ENCODE data around the gene MLLT1.
A peak's percentile ranks its signal among the peaks of the same experiment; 100 is the strongest.
"Not testable (repeated sequence)": the region's sequence is repeated elsewhere in the genome, so short reads cannot be mapped to it uniquely, and the experiment has no call there.

Gene MLLT1

GRCh38 chr19:6279931-6280591 is at the start of gene MLLT1:
Gene MLLT1, minus strand, starts transcription at chr19:6279975. Its CDS starts 191 bp downstream, at chr19:6279784.
- H3K36me3 ChIP-seq (ENCODE audit: control insufficient read depth, insufficient read depth, low read length): peaks cover 5% of the 10 kb centered on the region; the same call in 1 of the 2 replicates
- H3K9me3 ChIP-seq (ENCODE audit: control insufficient read depth, insufficient read depth, low read length): peaks cover 5% of the 10 kb centered on the region
- peaks cover 14% of the 10 kb centered on the region for H3K4me1 ChIP-seq (ENCODE audit: control insufficient read depth, insufficient read depth, low read length)
- H3K4me3 ChIP-seq (ENCODE audit: low read depth, low read length): peak within 1 kb of the TSS; percentile 78
- no peaks in the 10 kb centered on the region for H3K27me3 ChIP-seq (ENCODE audit: control insufficient read depth, insufficient read depth, low read length)
- no peak within 1 kb of the TSS for H3K27ac ChIP-seq (ENCODE audit: low read depth, low read length)
- H3K9ac ChIP-seq (ENCODE audit: low read depth, low read length): peak within 1 kb of the TSS; percentile 39

GRCh38 chr19:6326815-6327214 is 47.0 kb upstream of the MLLT1 start:
- no peaks in the 10 kb centered on the region for H3K4me1 ChIP-seq (ENCODE audit: control insufficient read depth, insufficient read depth, low read length)
- no peak overlapping the region for H3K4me3 ChIP-seq (ENCODE audit: low read depth, low read length)
- no peaks in the 10 kb centered on the region for H3K36me3 ChIP-seq (ENCODE audit: control insufficient read depth, insufficient read depth, low read length)
- no peak overlapping the region for H3K27ac ChIP-seq (ENCODE audit: low read depth, low read length)
- H3K9ac ChIP-seq (ENCODE audit: low read depth, low read length): no peak overlapping the region
- peaks cover 16% of the 10 kb centered on the region for H3K9me3 ChIP-seq (ENCODE audit: control insufficient read depth, insufficient read depth, low read length)
- no peaks in the 10 kb centered on the region for H3K27me3 ChIP-seq (ENCODE audit: control insufficient read depth, insufficient read depth, low read length)

- no peak overlapping the region for H3K27ac ChIP-seq (ENCODE audit: low read depth, low read length)
- H3K36me3 ChIP-seq (ENCODE audit: control insufficient read depth, insufficient read depth, low read length): no peaks in the 10 kb centered on the region
- H3K9me3 ChIP-seq (ENCODE audit: control insufficient read depth, insufficient read depth, low read length): peaks cover 21% of the 10 kb centered on the region
- no peaks in the 10 kb centered on the region for H3K27me3 ChIP-seq (ENCODE audit: control insufficient read depth, insufficient read depth, low read length)
- H3K4me3 ChIP-seq (ENCODE audit: low read depth, low read length): no peak overlapping the region
- no peaks in the 10 kb centered on the region for H3K4me1 ChIP-seq (ENCODE audit: control insufficient read depth, insufficient read depth, low read length)
- H3K9ac ChIP-seq (ENCODE audit: low read depth, low read length): no peak overlapping the region
Measured at GRCh38 chr19:6325614-6326013, 45.8 kb upstream of the MLLT1 start.

- Histone ChIP-seq H3K9me3 (ENCODE audit: control insufficient read depth, insufficient read depth, low read length) (peaks cover 28% of the 10 kb centered on the region), H3K36me3 (ENCODE audit: control insufficient read depth, insufficient read depth, low read length) (no peaks in the 10 kb centered on the region), H3K27me3 (ENCODE audit: control insufficient read depth, insufficient read depth, low read length) (no peaks in the 10 kb centered on the region)
Measured at GRCh38 chr19:6324757-6325156, 45.0 kb upstream of the MLLT1 start.

GRCh38 chr19:6322284-6322683 is 42.5 kb upstream of the MLLT1 start:
- Histone ChIP-seq H3K27ac (ENCODE audit: low read depth, low read length) (no peak overlapping the region), H3K36me3 (ENCODE audit: control insufficient read depth, insufficient read depth, low read length) (no peaks in the 10 kb centered on the region), H3K9me3 (ENCODE audit: control insufficient read depth, insufficient read depth, low read length) (peaks cover 41% of the 10 kb centered on the region), H3K4me3 (ENCODE audit: low read depth, low read length) (no peak overlapping the region), H3K27me3 (ENCODE audit: control insufficient read depth, insufficient read depth, low read length) (no peaks in the 10 kb centered on the region), H3K9ac (ENCODE audit: low read depth, low read length) (no peak overlapping the region), H3K4me1 (ENCODE audit: control insufficient read depth, insufficient read depth, low read length) (no peaks in the 10 kb centered on the region)

More at GRCh38 chr19:6324757-6325156, 45.0 kb upstream of the MLLT1 start:
- Histone ChIP-seq H3K4me1 (ENCODE audit: control insufficient read depth, insufficient read depth, low read length) (no peaks in the 10 kb centered on the region), H3K27ac (ENCODE audit: low read depth, low read length) (no peak overlapping the region), H3K4me3 (ENCODE audit: low read depth, low read length) (no peak overlapping the region), H3K9ac (ENCODE audit: low read depth, low read length) (no peak overlapping the region)

GRCh38 chr19:6319376-6319775 is 39.6 kb upstream of the MLLT1 start:
- no peaks in the 10 kb centered on the region for H3K4me1 ChIP-seq (ENCODE audit: control insufficient read depth, insufficient read depth, low read length)
- H3K36me3 ChIP-seq (ENCODE audit: control insufficient read depth, insufficient read depth, low read length): no peaks in the 10 kb centered on the region
- no peak overlapping the region for H3K9ac ChIP-seq (ENCODE audit: low read depth, low read length)
- no peak overlapping the region for H3K27ac ChIP-seq (ENCODE audit: low read depth, low read length)
- peaks cover 43% of the 10 kb centered on the region for H3K9me3 ChIP-seq (ENCODE audit: control insufficient read depth, insufficient read depth, low read length)
- no peaks in the 10 kb centered on the region for H3K27me3 ChIP-seq (ENCODE audit: control insufficient read depth, insufficient read depth, low read length)
- no peak overlapping the region for H3K4me3 ChIP-seq (ENCODE audit: low read depth, low read length)

- no peaks in the 10 kb centered on the region for H3K4me1 ChIP-seq (ENCODE audit: control insufficient read depth, insufficient read depth, low read length)
Measured at GRCh38 chr19:6318772-6319171, 39.0 kb upstream of the MLLT1 start.

GRCh38 chr19:6315646-6316045 is 35.9 kb upstream of the MLLT1 start:
- H3K9me3 ChIP-seq (ENCODE audit: control insufficient read depth, insufficient read depth, low read length): peaks cover 44% of the 10 kb centered on the region
- not testable (repeated sequence) for H3K36me3 ChIP-seq (ENCODE audit: control insufficient read depth, insufficient read depth, low read length); H3K4me3 ChIP-seq (ENCODE audit: low read depth, low read length); H3K9ac ChIP-seq (ENCODE audit: low read depth, low read length); H3K27me3 ChIP-seq (ENCODE audit: control insufficient read depth, insufficient read depth, low read length); H3K27ac ChIP-seq (ENCODE audit: low read depth, low read length); H3K4me1 ChIP-seq (ENCODE audit: control insufficient read depth, insufficient read depth, low read length)

More at GRCh38 chr19:6318772-6319171, 39.0 kb upstream of the MLLT1 start:
- Histone ChIP-seq H3K4me3 (ENCODE audit: low read depth, low read length) (no peak overlapping the region), H3K27me3 (ENCODE audit: control insufficient read depth, insufficient read depth, low read length) (no peaks in the 10 kb centered on the region), H3K9ac (ENCODE audit: low read depth, low read length) (no peak overlapping the region), H3K9me3 (ENCODE audit: control insufficient read depth, insufficient read depth, low read length) (peaks cover 43% of the 10 kb centered on the region), H3K36me3 (ENCODE audit: control insufficient read depth, insufficient read depth, low read length) (no peaks in the 10 kb centered on the region), H3K27ac (ENCODE audit: low read depth, low read length) (no peak overlapping the region)

GRCh38 chr19:6313398-6313969 is 33.7 kb upstream of the MLLT1 start:
- H3K9ac ChIP-seq (ENCODE audit: low read depth, low read length): no peak overlapping the region
- no peak overlapping the region for H3K27ac ChIP-seq (ENCODE audit: low read depth, low read length)
- no peaks in the 10 kb centered on the region for H3K4me1 ChIP-seq (ENCODE audit: control insufficient read depth, insufficient read depth, low read length)
- peaks cover 41% of the 10 kb centered on the region for H3K9me3 ChIP-seq (ENCODE audit: control insufficient read depth, insufficient read depth, low read length)
- H3K36me3 ChIP-seq (ENCODE audit: control insufficient read depth, insufficient read depth, low read length): no peaks in the 10 kb centered on the region
- H3K4me3 ChIP-seq (ENCODE audit: low read depth, low read length): no peak overlapping the region
- H3K27me3 ChIP-seq (ENCODE audit: control insufficient read depth, insufficient read depth, low read length): no peaks in the 10 kb centered on the region

- Histone ChIP-seq H3K4me1 (ENCODE audit: control insufficient read depth, insufficient read depth, low read length) (no peaks in the 10 kb centered on the region), H3K4me3 (ENCODE audit: low read depth, low read length) (no peak overlapping the region), H3K27ac (ENCODE audit: low read depth, low read length) (no peak overlapping the region), H3K27me3 (ENCODE audit: control insufficient read depth, insufficient read depth, low read length) (no peaks in the 10 kb centered on the region), H3K9ac (ENCODE audit: low read depth, low read length) (no peak overlapping the region), H3K36me3 (ENCODE audit: control insufficient read depth, insufficient read depth, low read length) (no peaks in the 10 kb centered on the region), H3K9me3 (ENCODE audit: control insufficient read depth, insufficient read depth, low read length) (peaks cover 37% of the 10 kb centered on the region)
Measured at GRCh38 chr19:6312018-6312417, 32.2 kb upstream of the MLLT1 start.

GRCh38 chr19:6298413-6298812 is 18.6 kb upstream of the MLLT1 start:
- Histone ChIP-seq H3K27ac (ENCODE audit: low read depth, low read length) (no peak overlapping the region), H3K4me1 (ENCODE audit: control insufficient read depth, insufficient read depth, low read length) (no peaks in the 10 kb centered on the region), H3K36me3 (ENCODE audit: control insufficient read depth, insufficient read depth, low read length) (no peaks in the 10 kb centered on the region), H3K9ac (ENCODE audit: low read depth, low read length) (no peak overlapping the region), H3K4me3 (ENCODE audit: low read depth, low read length) (no peak overlapping the region), H3K9me3 (ENCODE audit: control insufficient read depth, insufficient read depth, low read length) (peaks cover 34% of the 10 kb centered on the region), H3K27me3 (ENCODE audit: control insufficient read depth, insufficient read depth, low read length) (no peaks in the 10 kb centered on the region)
